K562 treated with DMSO at 1 percent for 48 hours (cell line): ENCODE measurements around the gene MOCS1. TPM values are rescaled to one million over a fixed set of nuclear protein-coding genes. Genes with fewer than 3 reads are reported as not detected.

Source experiments
- total RNA-seq: library from RNA; unstranded; fragments of 300-600 nt; gene quantifications from 2 replicates; pipeline ENCODE4 v1.2.3, GENCODE V29; 2022; ENCODE audit warnings: low replicate concordance; ENCODE audit errors: extremely low read depth

MOCS1 gene
- total RNA-seq, result not detected in 2 replicates

GRCh38 chr6:39934131-39934757 is at the start of gene MOCS1:
Gene MOCS1 (minus strand): TSS chr6:39934462. CDS start chr6:39934417, 45 bp downstream.

Other genes with a start within 250 kb of the MOCS1 start
- not detected in 2 replicates for gene KIF6, start 209.1 kb downstream of the MOCS1 start, total RNA-seq
- gene DAAM2, start 142.1 kb downstream of the MOCS1 start, total RNA-seq, result not detected in 2 replicates